HG02943 (cell line): ENCODE results near the gene CADPS.

Experiments used
- ATAC-seq: cut with Tn5 transposase; IDR thresholded peaks from one replicate; pipeline ENCODE4 v1.9.1; 2021; ENCODE audit warnings: mild to moderate bottlenecking, low read depth, moderate library complexity; ENCODE audit not compliant: unreplicated experiment

The CADPS gene

DNA sequence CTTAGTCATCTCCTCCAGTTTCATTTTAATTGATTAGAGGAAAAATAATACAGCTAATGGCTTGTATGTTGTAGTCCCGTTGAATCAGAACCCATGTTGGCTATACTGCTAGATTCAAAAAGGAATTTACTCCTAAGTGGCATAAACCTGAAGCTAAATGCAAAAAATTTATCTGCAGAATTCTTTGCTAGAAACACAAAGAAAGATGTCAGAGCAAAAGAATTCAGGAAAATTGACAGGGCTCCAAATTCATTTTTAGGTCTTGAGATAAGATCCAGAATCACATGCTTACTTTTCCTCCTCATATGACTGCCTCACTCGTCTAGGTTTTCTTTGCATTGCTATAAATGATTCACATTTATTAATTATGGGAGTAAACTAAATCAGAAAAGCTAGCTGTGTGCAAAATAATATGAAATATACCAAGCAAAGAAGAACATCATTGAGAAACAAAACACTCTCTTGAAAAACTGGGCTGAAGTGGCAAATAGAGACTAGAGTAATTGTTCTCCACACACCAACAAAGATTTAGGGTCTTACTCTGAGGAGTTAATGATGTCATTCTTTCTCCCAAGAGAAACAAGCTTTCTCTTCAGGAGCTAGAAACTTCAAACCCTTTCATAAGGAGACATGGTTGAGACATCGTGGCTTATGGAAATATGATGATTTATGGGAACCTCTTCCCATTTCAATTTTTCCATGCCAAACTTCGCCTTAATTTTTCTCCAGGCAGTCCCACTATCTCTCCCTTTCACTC, 407.1 kb downstream of the CADPS start:
- ATAC-seq, result no peak

DNA sequence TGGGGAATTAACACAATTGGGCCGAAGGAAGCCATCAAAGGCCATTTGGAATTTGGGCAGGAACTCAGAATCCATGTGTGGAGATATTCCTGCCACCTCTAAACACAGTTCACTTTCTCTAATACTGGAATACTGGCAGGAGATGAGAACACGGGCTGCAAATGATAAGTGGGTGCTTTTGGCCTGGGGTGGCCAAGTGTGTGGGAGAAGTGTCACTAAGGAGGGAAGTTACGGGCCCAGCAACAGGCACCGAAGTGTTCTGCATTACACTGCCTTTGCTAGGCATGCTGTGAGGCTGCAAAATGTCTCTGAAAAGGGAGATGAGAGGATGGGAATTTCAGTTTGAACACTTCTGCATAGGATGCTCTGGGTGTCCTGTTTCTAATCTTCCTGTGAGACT, 412.4 kb downstream of the CADPS start:
- ATAC-seq, result no peak

DNA sequence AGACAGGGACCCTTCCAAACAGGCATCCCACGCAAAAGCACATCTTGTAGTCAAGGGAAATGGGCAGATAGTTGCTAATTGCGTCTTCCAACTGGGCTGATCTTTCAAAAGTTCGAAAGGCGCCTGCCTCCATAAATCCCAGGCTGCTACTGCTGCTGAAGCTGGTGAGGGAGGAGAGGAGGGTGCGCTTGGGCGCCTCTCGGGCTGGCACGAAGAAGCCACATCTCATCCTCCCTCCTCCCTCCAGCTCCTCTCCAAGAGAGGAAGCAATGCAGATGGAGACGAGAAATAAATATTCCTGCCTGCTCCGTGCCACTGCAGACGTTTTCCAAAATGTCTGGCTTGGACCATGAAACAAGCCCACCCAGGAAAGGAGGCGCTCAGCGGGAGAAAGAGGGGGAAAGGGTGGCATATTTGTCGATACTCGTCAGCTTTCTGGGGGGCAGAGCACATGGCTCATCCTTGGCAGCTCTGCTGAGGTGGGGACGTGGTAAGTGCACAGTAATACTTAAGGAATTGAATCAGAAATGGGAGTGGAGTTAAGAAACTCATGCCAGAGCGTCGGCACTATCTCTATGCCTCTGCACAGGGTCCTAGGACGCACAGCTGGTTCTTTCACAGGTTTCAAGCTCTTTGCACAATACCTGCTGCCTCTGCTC, 413.0 kb downstream of the CADPS start:
- ATAC-seq, result no peak

DNA sequence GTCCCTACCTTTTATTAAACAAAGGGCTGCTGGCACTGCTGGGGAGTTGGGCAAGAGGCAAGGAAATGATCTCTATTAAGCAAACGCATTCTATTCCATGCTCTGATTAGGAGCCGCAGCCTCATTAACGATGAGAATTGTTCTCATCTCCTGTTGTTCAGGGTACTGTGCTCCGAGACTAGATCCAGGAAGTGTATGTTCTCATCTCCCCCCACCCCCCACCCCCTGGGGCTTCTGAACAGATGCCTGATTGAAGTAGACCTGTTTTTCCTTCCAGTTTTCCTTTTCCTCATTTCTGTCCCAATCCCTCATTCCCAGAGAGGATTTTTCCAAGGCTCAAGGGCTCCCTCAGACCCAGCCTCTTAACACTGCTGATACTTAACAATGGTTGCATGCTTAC, 420.3 kb downstream of the CADPS start:
- no peak for ATAC-seq

DNA sequence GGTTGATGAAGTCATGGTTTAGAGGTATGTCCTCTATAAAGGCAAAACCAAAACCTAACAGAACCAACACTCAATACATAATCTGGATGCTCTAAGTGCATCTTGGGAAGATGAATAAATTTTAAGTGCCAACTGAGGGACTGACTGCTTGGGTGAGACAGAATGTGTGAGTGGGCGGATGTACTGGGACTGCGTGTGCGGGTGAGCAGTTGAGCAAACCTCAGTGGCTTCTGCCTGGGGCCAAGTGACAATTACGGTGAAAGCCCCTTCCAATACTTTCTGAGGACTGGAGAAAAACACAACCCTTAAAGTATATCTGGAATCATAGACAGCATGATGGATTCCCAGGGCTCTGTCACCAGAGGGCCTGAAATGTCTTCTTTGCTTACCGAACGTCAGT, 421.8 kb downstream of the CADPS start:
- ATAC-seq, result no peak

DNA sequence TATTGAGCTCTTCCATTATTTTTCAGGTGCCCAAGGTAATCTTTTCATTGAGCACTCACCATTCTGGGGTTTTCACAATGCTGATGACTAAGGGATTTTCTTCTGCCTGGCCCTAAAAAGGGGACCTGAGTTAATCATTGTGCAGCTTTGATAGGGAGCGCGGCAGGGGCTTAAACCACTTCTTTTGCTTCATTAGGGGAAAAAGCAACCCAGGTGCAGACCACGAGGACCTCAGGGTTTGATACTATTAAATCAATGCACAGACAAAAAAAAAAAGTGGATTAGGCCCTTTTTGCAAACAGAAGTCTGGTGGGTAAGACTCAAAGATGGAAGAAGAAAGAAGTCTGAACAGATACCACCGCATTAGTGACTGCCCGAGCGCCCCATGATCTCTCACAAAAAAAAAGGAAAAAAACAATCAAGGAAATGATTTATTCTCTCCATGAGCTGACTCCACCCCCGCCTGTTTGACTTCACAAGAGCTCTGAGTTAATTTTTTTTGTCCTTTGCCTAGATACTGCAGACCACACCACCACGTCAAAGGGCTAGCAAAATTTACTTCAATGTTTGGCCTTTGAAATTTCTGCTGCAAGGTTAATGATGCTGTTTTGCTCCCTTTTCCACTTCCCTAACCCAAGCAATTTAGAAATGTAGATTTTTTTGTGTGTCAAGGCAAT, 423.9 kb downstream of the CADPS start:
- ATAC-seq, result no peak

DNA sequence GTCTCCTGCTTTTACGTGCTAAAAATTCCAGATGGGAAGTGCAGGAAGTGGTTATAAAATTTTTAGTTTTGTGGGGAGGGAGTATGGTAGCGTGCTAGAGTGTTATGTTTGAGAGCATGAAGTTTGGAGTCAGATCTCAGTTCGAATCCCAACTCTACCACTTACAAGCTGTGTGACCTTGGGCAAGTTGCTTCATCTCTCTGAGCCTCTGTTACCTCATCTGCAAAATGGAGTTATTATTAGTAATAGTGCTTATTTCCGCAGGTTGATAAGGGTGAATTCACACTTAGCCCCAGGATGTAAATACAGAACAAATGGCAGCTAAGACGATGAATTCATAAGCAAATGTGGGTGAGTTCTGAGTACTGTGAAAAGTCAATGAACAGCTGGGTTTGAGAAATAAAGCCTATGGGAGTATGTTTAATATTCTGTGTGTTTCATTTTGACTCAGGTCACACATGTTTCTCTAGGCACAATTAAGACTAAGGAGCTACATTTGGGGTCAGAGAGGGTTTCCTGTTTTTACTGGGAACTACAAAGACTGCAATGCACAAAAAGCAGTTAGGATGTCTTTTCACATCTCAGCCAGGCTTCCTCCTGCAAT, 428.8 kb downstream of the CADPS start:
- no peak for ATAC-seq

DNA sequence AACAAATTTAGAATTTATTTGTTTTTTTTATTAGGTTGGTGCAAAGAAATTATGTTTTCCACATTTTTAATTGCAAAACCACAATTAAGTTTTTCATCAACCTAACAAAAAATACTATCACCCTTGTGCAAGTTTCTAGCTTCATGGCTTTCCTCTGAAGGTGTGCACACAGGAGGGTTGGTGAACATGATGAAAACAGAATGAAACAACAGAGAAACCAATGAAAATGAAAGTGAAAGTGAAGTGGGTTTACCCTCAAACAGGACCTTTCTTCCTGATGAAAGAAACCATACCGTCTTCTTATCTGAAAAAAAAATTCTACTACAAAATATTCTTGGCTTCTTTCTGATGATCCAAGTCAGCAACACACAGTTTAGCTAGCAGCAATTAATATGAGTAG, 429.9 kb downstream of the CADPS start:
- ATAC-seq, result no peak

DNA sequence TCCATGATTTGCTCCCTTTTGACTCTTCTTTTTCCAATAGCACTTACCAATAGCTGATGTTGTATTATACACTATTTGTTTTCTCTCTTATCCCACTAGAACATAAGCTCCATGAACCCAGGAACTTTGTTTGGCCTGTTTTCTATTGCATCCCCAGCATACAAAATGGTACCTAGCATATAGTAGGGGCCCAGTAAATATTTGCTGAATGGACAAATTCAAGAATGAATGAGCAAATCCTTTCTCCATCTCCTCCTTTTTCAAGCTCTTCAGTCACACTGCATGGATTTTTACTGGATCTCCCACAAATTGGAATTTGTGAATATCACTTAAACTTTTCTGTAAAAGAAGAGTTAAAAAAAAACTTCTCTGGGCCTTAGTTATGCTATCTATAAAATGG, 435.2 kb downstream of the CADPS start:
- ATAC-seq, result no peak

DNA sequence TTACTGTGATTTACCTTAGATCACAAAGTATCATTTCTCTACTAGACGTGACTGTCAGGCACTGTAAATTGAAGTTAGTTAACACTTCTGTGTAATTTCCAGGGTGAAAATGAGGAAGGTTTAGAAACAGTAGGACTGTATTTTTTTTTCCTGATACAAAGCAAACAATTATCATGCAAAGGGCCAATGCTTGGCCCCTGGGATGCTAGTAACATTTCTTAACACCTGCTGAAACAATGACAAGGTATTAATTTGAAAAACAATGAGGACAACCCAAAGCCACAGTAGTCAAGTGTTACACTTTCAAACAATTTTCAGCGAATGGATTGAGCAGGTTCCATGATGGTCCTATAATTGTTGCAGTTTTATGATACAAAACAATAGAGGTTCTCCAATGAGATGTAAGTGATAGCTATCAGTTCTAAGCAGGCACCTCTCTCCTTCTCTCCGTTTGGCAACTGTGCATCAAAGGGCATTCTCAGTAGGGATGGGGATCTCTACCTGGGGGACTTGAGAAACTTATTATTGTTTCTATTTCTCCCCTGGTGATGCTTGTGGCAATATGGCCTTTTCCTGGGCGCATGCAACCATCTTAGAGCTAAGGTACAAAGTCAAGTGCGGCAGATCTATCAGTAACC, 435.9 kb downstream of the CADPS start:
- ATAC-seq, result no peak

DNA sequence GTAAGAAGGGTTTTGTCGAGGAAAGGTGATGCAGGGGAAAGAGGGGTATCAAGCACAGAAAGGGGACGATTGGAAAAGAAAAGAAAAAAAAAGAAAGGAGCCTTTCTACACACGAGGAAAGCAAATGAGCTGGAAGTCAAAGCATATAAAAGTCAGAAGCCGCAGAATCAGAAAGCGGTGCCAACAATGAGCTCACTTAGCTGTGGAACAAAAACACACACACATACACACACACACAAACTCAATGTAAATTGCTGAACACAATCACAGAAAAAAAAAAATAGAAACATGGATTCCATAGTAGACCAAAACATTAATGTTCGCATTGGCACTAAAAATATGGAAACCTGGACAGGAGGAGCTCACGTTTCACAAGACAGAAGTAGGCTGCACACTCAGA, 438.4 kb downstream of the CADPS start:
- no peak for ATAC-seq

DNA sequence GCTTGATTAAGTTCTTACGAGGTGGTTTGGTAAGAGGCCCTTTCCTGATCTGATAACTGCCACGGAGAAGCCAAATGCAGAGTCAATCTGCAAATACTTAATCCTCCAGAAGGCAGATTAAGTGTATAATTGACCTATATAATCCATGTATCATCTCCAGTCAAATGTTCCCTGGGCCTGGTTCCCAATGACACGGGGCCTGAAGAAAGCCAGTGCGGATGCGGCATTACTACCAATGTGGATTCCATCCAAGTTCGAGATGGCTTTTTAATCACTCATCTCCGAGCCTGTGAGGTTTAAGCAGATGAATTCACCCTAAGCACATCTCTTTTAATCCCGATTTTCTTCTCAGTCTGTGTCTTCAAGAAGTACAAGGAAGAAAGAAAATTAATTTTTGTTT, 441.8 kb downstream of the CADPS start:
- no peak for ATAC-seq

DNA sequence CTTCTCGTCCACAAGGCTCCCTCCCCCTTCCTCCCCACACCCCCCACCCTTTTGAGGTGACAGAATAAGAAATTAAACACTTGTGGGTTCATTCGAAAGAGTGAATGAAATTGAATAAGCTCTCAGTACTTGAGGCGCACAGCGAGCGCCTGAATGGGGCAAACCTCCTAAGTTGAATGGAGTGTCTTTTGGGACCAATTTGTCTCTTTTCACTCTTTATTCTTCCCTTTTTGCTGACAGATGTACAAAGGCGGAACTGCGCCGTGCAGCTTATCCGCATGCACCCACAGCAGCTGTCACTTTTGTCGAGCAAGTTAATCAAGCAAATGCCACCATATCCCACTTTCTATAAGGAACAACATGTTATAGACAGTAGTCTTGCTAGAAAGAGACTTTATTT, 454.0 kb downstream of the CADPS start:
- ATAC-seq, result no peak

DNA sequence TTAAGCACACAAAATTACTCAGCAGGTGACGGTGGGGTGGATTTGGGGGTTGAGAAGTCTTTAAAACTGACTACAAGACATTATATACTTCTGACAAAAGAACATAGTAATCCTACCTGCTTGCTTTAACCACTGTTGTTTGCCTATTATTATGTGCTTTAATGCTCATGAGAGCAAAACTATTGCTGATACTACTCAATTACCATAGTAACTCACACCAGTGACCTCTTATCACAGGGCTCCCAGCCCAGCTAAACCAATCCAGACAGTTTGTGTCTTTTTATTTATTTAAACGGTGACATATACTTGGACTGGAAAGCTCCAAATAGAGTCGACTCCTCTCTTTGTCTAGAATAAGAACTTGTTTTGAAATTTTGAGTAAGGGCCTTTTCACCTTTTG, 459.1 kb downstream of the CADPS start:
- no peak for ATAC-seq

DNA sequence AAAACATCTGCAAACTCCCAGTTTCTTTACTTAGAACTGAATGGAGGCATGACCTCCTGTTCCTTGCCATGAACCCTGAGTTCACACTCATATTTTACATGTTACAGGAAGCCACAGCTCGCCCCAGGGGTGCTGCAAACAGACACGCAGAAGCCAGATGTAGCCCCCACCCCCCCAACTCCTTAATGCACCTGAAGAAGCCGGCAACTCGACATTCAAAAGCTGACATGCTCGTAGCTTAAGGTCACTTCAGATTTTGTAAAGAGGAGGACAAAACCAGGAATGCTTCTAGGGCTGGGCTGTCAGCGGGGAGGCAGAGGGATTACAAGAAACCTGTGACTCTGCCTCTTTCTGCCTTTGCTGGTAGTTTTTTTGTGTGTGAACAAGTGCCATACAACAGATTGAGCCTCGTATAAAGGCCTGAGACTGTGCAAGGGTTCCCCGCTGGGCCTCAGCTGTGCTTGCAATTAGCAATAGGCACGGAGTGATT, 459.9 kb downstream of the CADPS start:
- no peak for ATAC-seq

DNA sequence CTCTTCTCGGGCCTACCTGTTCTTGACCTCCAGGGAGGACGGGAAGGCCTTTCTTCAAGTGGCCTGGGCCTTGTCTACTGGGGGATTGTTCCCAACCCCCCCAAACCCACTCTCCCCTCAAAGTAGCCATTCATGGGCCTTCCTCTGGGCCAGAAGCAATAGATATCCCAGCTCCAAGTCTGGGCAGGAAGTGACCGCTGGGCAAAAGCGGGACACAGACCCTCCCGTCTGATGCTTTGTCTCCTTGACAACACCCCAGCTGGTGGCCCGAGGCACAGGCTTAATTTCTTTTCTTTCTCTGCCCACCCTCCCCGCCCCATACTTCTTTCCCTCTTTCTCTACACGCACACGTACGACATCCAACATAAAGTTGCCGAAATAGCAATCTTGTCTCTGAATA, 460.4 kb downstream of the CADPS start:
- no peak for ATAC-seq

DNA sequence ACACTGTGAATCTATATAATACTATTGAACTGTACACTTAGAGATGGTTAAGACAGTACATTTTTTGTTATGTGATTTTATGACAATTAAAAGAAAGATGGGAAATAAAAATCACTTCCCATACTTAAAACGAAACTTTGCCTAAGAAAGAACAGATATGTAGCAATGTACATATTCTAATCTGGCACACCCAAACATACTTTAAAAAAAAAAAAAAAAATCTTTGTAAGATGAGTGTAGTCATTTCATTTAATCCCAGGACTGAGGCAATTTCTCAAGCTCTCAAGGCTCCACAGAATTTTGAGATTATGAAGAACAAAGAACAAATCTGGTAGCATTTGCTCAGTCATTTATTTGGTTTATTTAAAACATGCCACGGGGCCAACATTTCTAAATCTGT, 461.5 kb downstream of the CADPS start:
- no peak for ATAC-seq

DNA sequence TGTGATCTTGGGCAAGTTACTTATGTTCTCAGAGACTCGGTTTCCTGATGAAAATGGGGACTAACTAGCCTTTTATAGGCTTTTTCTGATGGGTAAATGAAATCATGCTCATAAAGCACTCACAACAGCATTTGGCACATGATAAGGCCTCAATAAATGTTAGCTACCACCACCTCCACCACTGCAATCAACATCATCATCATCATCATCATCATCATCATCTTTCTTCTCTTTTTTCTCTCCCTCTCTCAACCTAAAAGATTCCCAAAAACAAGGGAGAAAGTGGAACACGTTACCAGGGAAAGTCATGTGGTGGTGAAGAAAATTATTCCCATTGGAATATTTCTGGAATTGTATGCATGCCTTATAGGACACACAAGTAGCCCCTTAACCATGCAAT, 468.3 kb downstream of the CADPS start:
- ATAC-seq, result no peak

DNA sequence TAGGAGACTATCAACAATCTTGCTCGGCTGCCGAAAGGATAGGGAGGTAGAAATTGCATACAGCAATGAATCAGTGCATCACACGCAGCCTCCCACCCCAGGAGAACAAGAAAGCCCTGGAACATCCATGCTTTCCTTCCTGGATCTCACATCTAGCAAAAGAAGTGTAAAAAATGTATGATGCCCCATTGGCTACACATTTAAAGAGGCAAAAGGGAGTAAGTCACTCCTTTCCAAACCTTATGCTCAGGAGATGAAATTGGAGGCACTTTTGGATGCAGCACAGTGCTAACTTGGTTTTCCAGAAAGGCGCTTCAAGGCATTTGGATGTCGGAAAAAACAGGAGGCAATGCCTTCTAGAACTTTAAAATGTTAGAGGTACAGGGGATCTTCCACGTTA, 469.6 kb downstream of the CADPS start:
- ATAC-seq, result no peak

DNA sequence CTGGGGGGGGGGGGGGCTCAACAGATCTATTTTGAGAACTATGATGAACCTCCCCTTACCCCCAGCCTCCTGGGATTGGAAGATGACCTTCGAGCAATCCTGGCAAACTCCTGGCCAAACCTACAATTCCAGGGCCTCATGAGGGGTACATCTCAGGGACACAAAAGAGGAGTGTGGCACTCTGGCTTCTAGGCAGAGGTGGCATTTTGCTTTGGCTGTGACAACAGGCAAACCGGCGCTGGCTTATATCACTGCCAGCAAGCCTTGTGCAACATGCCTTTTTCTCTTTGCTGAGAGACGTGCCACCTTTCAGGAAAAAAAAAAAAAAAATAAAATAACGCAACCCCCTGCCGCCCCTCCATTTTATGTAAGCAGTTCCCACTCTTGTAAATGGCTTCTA, 470.1 kb downstream of the CADPS start:
- no peak for ATAC-seq

DNA sequence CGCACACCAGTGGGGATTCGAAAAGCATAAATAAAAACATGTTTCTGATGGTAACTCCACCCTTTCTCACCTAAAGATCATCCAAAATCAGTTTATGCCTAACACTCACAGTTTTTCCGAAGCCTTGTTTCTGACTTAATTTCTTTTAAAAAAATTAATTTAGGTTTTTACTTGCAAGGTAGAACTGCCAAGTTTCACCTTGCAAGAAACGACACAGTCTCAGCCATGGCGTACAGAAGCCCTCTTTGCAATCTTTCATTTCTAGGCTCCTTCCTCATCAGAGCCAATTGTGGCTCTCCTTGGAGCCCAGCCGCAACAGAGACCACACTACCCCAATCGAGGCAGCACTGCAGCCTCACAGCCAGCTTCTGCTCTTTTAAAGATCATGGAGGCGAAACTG, 470.9 kb downstream of the CADPS start:
- no peak for ATAC-seq
